HAP-1 (cell line): Measurements from ENCODE around the gene TRIM60.
"Not testable (repeated sequence)": the region's sequence is repeated elsewhere in the genome, so short reads cannot be mapped to it uniquely, and the experiment has no call there.

ENCODE experiments used
- DNase-seq, 2 experiments: peaks; one replicate each; pipeline ENCODE4 v3.0.0-alpha.2; 2016 to 2020; ENCODE audit warnings: low spot score in 2 of 2
- H3K27me3 ChIP-seq: fragments of 250-450 bp; sonication (Bioruptor Pico); 2 replicates; pipeline ENCODE4 v1.5.1; 2020; ENCODE audit warnings: low read depth, mild to moderate bottlenecking, moderate library complexity
- H3K36me3 ChIP-seq: fragments of 250-450 bp; sonication (Bioruptor Pico); replicated peaks from 2 replicates; pipeline ENCODE4 v1.5.1; 2020; ENCODE audit warnings: mild to moderate bottlenecking
- H3K4me1 ChIP-seq: fragments of 250-450 bp; sonication (Bioruptor Pico); 2 replicates; pipeline ENCODE4 v1.5.1; 2020; ENCODE audit warnings: mild to moderate bottlenecking
- H3K4me3 ChIP-seq: fragments of 250-450 bp; sonication (Bioruptor Pico); 2 replicates; pipeline ENCODE4 v1.5.1; 2020; ENCODE audit warnings: mild to moderate bottlenecking, moderate library complexity
- H3K9me3 ChIP-seq: fragments of 250-450 bp; sonication (Bioruptor Pico); 2 replicates; pipeline ENCODE4 v1.5.1; 2020; ENCODE audit warnings: mild to moderate bottlenecking, moderate library complexity
- in situ Hi-C: fragments of 300-500 bp; cut with MboI; formaldehyde crosslinking; loops from 3 replicates; pipeline ENCODE4 v1.14.3; 2020; ENCODE audit warnings: low sequenced_read_pairs, inconsistent platforms, mixed read lengths

Gene TRIM60

DNA sequence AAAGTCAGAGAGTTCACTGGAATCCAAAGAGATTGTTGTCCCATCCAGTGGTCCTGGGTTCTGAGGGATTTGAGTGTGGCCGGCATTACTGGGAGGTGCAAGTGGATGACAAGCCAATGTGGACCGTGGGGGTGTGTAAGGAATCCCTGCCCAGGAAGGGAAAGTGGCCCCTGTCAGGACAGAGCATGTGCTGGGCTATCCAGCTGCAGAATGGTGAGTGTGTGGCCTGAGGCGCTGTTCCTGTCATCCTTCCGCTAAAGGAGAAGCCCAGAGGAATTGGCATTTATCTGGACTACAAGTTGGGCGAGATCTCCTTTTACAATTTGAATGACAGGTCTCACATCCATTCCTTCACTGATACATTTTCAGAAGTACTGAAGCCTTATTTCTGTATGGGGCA, 20.4 kb upstream of the TRIM60 start:
- in situ Hi-C loops = no loop called here
- Histone ChIP-seq H3K4me1 (no peaks in the 10 kb centered on the region), H3K4me3 (no peak overlapping the region), H3K36me3 (no peaks in the 10 kb centered on the region), H3K27me3 (no peaks in the 10 kb centered on the region), H3K9me3 (no peaks in the 10 kb centered on the region)
- DNase-seq = no peak

DNA sequence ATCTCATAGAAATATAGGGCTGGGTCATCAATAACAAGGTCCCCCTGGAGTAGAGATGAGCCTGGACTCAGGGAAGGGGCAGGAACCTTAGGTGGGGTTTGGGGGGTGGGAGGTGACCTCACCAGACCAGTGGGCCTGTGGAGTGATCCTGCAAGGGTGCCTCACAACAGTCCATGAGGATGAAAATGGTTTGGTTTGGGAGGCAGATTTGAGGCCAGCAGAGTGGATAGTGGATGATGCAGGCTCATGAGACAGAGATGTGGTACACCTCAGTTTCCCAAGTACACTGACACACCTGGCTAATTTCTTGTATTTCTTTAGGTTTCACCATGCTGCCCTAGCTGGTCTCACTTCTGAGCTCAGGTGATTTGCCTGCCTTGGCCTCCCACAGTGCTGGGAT, 18.1 kb upstream of the TRIM60 start:
- no peaks in the 10 kb centered on the region for H3K27me3 ChIP-seq

DNA sequence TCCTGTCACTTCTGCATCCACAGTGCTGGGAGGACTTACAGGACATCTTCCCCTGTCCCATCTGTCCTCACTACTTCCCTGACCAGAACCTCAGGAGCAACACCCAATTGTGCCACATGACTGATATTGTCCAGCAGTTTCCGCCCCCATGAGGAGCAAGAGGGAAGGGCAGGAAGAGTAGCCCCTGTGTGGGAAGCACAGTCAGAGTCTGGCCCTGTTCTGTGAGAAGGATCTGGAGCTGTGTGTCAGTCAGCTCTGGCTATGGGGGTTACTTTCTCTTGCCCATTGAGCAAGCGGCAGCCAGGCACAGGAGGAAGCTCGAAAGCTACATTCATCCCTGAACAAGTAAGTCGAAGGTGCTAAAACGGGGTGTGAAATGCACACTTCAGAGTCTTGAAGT, 14.8 kb upstream of the TRIM60 start:
- no peaks in the 10 kb centered on the region for H3K36me3 ChIP-seq
- in situ Hi-C loops = no loop called here
- no peak overlapping the region for H3K4me3 ChIP-seq
- no peaks in the 10 kb centered on the region for H3K27me3 ChIP-seq
- DNase-seq = peak; percentile 6 to 60
- H3K9me3 ChIP-seq = no peaks in the 10 kb centered on the region
- no peaks in the 10 kb centered on the region for H3K4me1 ChIP-seq

More for the DNA sequence above, 18.1 kb upstream of the TRIM60 start:
- no peaks in the 10 kb centered on the region for H3K4me1 ChIP-seq
- no peak overlapping the region for H3K4me3 ChIP-seq
- DNase-seq = no peak
- no peaks in the 10 kb centered on the region for H3K9me3 ChIP-seq
- in situ Hi-C loops = no loop called here
- H3K36me3 ChIP-seq = no peaks in the 10 kb centered on the region

DNA sequence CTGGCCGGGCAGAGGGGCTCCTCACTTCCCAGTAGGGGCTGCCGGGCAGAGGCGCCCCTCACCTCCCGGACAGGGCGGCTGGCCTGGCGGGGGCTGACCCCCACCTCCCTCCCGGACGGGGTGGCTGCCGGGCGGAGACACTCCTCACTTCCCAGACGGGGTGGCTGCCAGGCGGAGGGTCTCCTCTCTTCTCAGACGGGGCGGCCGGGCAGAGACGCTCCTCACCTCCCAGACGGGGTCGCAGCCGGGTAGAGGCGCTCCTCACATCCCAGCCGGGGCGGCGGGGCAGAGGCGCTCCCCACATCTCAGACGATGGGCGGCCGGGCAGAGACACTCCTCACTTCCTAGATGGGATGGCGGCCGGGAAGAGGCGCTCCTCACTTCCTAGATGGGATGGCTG, 11.8 kb upstream of the TRIM60 start:
- H3K36me3 ChIP-seq, in situ Hi-C loops, DNase-seq, H3K27me3 ChIP-seq, H3K4me3 ChIP-seq, H3K4me1 ChIP-seq, H3K9me3 ChIP-seq: not testable (repeated sequence)

DNA sequence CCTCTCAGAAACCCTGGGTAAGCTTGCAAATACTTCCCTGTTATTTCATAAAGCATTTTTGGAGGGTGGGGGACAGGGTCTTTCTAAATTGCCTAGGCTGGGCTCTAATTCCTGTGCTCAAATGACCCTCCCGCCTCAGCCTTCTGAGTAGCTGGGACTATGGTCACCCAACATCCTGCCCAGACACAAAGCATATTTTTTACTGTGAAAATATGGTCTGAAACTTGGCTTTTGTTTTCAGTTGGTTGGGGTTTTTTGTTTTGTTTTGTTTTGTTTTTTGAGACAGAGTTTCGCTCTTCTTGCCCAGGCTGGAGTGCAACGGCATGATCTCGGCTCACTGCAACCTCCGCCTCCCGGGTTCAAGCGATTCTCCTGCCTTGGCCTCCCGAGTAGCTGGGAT, 6.0 kb upstream of the TRIM60 start:
- H3K36me3 ChIP-seq, in situ Hi-C loops, DNase-seq: not testable (repeated sequence)

DNA sequence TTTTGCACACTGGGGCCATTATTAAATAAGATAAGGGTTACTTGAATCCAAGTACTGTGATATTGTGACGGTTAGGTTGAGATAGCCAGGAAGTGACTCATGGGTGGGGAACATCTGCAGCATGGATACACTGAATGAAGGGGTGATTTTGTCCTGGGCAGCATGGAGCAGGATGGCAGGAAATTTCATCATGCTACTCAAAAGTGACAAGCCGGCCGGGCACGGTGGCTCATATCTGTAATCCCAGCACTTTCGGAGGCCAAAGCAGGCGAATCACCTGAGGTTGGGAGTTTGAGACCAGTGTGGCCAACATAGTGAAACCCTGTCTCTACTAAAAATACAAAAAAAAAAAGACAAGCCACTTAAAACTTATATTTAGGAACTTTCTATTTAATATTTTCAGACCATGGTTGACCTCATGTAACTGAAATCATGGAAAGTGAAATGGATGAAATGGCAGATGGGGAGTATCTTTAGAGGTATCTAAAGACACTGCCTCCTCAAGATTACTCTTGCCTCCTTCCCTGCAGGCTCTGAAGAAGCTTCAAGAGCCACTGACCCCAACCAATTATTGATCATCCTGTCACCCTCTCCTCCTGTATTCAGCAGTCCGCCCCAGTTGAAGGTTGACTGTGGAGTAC, 3.9 kb upstream of the TRIM60 start:
- in situ Hi-C loops = no loop called here

More for the DNA sequence above, 6.0 kb upstream of the TRIM60 start:
- H3K9me3 ChIP-seq, H3K4me3 ChIP-seq, H3K27me3 ChIP-seq, H3K4me1 ChIP-seq: not testable (repeated sequence)

DNA sequence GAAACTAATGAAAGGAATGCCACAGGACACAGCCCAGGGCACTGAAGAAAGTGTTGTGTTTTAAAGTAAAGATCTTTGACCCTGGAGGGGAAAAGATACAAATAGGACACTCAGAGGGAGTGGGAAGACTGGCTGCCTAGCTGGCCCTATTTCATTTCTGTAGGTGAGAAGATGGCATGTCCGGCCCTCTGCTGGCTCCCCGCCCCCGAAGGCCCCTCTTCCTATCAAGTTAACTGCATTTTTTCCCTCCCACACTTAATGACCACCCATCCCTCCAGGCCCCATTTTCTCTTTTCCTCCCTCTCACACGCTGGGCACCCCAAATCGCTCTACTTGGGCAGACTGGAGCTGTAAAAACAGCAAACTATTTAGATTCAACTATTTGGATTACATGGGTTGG, 16.4 kb downstream of the TRIM60 start:
- DNase-seq = no peak
- in situ Hi-C loops = no loop called here

More for the DNA sequence above, 3.9 kb upstream of the TRIM60 start:
- no peak overlapping the region for H3K4me3 ChIP-seq
- no peaks in the 10 kb centered on the region for H3K4me1 ChIP-seq
- H3K36me3 ChIP-seq = no peaks in the 10 kb centered on the region
- DNase-seq = no peak
- H3K27me3 ChIP-seq = no peaks in the 10 kb centered on the region
- no peaks in the 10 kb centered on the region for H3K9me3 ChIP-seq

DNA sequence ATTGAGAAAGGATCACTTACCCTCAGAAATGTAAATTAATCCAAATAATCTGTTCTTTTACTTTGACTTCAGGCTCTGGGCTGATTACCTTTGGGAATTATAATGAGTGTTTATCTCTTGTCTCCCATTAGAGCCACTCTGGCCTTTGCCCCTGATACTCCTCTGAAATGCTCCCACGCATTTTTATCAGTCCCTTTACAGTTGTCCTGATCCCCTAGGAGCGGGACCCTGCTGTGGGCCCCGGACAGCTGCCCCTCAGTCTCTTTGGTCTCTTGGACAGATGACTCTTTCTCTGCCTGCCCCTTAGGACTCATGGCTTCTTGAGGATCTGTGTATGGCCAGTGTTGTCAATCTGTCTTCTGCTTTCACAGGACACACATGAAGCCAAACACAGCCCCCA, 20.8 kb downstream of the TRIM60 start:
- Histone ChIP-seq H3K36me3 (no peaks in the 10 kb centered on the region), H3K27me3 (no peaks in the 10 kb centered on the region), H3K4me3 (no peak overlapping the region), H3K4me1 (peaks cover 6% of the 10 kb centered on the region; the same call in 1 of the 2 replicates), H3K9me3 (no peaks in the 10 kb centered on the region)
- in situ Hi-C loops = no loop called here
- DNase-seq = peak in 1 of 2 experiments; percentile 3

More for the DNA sequence above, 16.4 kb downstream of the TRIM60 start:
- H3K27me3 ChIP-seq = no peaks in the 10 kb centered on the region
- H3K4me3 ChIP-seq = no peak overlapping the region
- H3K36me3 ChIP-seq = no peaks in the 10 kb centered on the region
- H3K4me1 ChIP-seq = peaks cover 6% of the 10 kb centered on the region; the same call in 1 of the 2 replicates
- no peaks in the 10 kb centered on the region for H3K9me3 ChIP-seq

DNA sequence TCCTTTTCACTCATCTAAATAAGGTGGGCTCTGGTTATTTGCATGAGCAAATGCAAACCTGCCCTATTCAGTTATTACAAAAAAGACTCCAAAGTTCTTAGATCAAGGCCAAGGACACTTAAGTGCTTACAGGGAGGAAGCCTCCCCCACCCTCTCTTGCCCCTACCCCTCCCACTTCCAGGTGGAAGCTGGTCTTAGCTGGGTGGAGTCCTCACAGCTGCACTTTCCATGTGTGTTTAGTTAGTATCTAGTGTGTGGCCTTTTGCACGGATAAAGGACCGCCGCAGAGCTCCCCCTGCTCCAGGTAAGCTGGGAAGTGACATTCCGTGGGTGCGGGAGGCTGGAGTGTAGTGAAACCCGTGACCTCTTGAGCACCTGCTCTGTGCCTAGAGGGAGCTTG, 21.8 kb downstream of the TRIM60 start, which contains the start of gene TRIM75:
TRIM75 (plus strand) TSS at position 222 of the 400 bp plus-strand sequence. CDS start 5,282 bp downstream, outside the sequence.
- H3K9me3 ChIP-seq = no peaks in the 10 kb centered on the region
- no peak within 1 kb of the TSS for H3K4me3 ChIP-seq
- H3K36me3 ChIP-seq = no peaks in the 10 kb centered on the region
- H3K27me3 ChIP-seq = no peaks in the 10 kb centered on the region
- in situ Hi-C loops = no loop called here
- peaks cover 6% of the 10 kb centered on the region; the same call in 1 of the 2 replicates for H3K4me1 ChIP-seq
- no peak for DNase-seq

DNA sequence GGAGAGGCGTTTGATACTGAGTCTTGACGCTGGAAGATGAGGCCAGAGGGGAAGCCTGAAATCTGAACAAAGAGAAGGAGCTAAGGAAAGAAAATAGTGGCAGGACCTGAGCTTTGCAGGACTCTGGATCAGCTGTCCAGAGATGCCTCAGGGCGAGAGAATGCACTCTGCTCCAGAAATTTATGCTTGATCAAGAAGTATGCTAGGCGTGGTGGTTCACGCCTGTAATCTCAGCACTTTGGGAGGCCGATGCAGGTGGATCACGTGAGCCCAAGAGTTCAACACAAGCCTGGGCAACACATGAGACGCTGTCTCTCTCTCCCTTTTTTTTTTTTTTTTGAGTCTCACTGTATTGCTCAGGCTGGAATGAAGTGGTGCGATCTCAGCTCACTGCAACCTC, 23.8 kb downstream of the TRIM60 start:
- Histone ChIP-seq H3K4me1 (peaks cover 6% of the 10 kb centered on the region), H3K4me3 (no peak overlapping the region), H3K36me3 (no peaks in the 10 kb centered on the region), H3K9me3 (no peaks in the 10 kb centered on the region), H3K27me3 (no peaks in the 10 kb centered on the region)
- in situ Hi-C loops = no loop called here
- no peak for DNase-seq

DNA sequence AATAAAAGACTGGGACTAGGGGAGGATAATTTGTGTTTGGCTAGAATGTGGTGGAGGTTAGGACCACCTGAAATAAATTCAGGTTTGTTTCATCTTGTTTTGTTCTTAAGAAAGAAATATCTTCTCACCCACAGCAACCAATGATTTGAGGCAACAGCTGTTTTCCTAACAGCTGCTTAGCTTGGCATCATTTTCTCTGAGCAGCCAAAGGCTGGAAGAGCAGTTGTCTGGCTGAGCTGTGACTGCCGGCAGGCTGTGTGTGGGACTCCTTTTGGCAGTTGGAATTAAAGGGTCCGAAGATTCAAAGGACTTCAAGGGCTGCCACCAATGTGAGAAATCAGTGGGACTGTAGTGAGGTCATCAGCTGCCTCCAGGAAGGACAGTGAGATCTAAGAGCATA, 26.9 kb downstream of the TRIM60 start:
- Histone ChIP-seq H3K9me3 (no peaks in the 10 kb centered on the region), H3K4me1 (peaks cover 5% of the 10 kb centered on the region), H3K27me3 (no peaks in the 10 kb centered on the region), H3K36me3 (no peaks in the 10 kb centered on the region), H3K4me3 (no peak overlapping the region)
- DNase-seq = no peak
- in situ Hi-C loops = no loop called here

DNA sequence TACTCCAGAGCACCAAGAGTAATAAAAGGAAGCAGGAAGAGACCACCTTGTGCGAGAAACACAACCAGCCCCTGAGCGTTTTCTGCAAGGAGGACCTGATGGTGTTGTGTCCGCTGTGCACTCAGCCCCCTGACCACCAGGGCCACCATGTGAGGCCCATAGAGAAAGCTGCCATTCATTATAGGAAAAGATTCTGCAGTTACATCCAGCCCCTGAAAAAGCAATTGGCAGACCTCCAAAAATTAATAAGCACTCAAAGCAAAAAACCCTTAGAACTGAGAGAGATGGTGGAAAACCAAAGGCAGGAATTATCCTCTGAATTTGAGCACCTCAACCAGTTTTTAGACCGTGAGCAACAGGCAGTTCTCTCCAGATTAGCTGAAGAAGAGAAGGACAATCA, 27.6 kb downstream of the TRIM60 start:
- in situ Hi-C loops = no loop called here
- Histone ChIP-seq H3K4me1 (peaks cover 5% of the 10 kb centered on the region), H3K36me3 (no peaks in the 10 kb centered on the region), H3K4me3 (no peak overlapping the region), H3K27me3 (no peaks in the 10 kb centered on the region), H3K9me3 (no peaks in the 10 kb centered on the region)
- DNase-seq = no peak

DNA sequence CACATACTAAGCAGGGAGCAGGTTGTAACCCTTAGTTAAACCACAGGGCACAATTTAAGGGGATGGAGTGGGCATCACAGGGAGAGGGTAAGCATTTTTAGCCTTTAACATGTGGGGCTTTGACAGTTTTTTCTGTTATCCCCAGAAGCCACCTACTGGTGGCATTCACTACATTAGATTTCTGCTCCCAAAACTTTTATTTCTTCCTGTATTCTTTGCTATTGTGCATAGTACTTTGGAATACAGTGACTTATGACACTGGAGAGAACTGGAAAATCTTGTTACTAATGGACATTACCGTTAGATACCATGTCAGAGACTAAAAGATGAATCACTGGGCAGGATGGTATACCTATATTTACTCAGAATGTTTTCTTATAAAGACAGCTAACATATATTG, 29.1 kb downstream of the TRIM60 start:
- H3K27me3 ChIP-seq = no peaks in the 10 kb centered on the region
- in situ Hi-C loops = no loop called here
- peak in 1 of 2 experiments; percentile 26 for DNase-seq
- H3K9me3 ChIP-seq = no peaks in the 10 kb centered on the region
- no peaks in the 10 kb centered on the region for H3K36me3 ChIP-seq
- no peak overlapping the region for H3K4me3 ChIP-seq
- H3K4me1 ChIP-seq = peaks cover 5% of the 10 kb centered on the region

DNA sequence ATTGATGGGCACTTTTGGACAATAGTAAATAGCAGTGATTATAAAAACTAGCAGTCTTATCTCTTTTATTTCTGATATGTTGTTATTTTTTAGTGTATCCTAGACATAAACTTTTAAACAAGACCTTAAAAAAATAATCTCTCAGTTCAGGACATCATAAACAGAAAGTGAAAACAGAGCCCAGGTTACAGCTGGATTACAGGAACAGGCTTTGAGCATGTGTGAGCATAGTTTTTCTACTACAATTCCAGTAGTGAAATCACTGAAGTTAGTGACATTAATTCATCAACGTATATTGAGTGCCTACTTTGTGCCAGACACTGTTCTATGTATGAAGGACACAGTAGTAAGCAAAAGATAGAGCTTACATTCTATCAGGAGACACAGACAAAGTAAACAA, 38.8 kb downstream of the TRIM60 start:
- H3K9me3 ChIP-seq = no peaks in the 10 kb centered on the region
- H3K36me3 ChIP-seq = no peaks in the 10 kb centered on the region; the same call in 1 of the 2 replicates
- no peaks in the 10 kb centered on the region for H3K4me1 ChIP-seq
- H3K4me3 ChIP-seq = no peak overlapping the region
- no peaks in the 10 kb centered on the region for H3K27me3 ChIP-seq
- DNase-seq = no peak
- in situ Hi-C loops = no loop called here

DNA sequence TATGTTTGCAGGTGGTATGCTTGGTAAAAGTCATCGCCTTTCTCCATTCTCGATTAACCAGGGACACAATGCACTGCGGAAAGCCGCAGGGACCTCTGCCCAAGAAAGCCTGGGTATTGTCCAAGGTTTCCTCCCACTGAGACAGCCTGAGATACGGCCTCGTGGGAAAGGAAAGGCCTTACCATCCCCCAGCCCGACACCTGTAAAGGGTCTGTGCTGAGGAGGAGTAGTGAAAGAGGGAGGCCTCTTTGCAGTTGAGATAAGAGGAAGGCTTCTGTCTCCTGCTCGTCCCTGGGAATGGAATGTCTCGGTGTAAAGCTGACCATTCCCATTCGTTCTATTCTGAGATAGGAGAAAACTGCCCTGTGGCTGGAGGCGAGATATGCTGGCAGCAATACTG, 41.5 kb downstream of the TRIM60 start:
- H3K36me3 ChIP-seq, in situ Hi-C loops, H3K9me3 ChIP-seq, H3K4me1 ChIP-seq, H3K27me3 ChIP-seq, H3K4me3 ChIP-seq, DNase-seq: not testable (repeated sequence)
